HepG2 (cell line): Measurements from ENCODE around the gene ITPK1.

Experiments used
- CTCF ChIP-seq: sonication (generic); formaldehyde crosslinking; IDR thresholded peaks from 2 replicates; pipeline ENCODE4 v1.5.0; 2020; ENCODE audit warnings: mild to moderate bottlenecking, missing genetic modification reagents, moderate library complexity
- EHMT2 ChIP-seq: fragments of 200-600 bp; sonication (generic); IDR thresholded peaks from 2 replicates; pipeline ENCODE4 v1.7.0; 2017; ENCODE audit warnings: antibody characterized with exemption, low read depth, low read length, borderline replicate concordance
- EZH2 ChIP-seq: conservative IDR thresholded peaks from 2 replicates; pipeline ENCODE4 v1.6.1; 2012; ENCODE audit warnings: mild to moderate bottlenecking, low read depth, low read length, moderate library complexity
- FOXP1 ChIP-seq, 2 experiments: fragments of 450-650 bp in 1 of 2; IDR thresholded peaks; 2 replicates each; pipeline ENCODE4 v1.6.1; 2017 to 2018; ENCODE audit warnings: antibody characterized with exemption in 1 of 2
- MAFK ChIP-seq, 2 experiments: IDR thresholded peaks in 1 of 2; conservative IDR thresholded peaks in 1 of 2; 2 replicates each; pipeline ENCODE4 v1.6.1; 2011; ENCODE audit warnings: improper control_type of control experiment in 2 of 2, low read length in 2 of 2
- PHF8 ChIP-seq: sonication (generic); formaldehyde crosslinking; IDR thresholded peaks from 2 replicates; pipeline ENCODE4 v1.5.0; 2020; ENCODE audit warnings: missing genetic modification reagents
- POLR2A ChIP-seq, 2 experiments: IDR thresholded peaks; 2 replicates each; pipeline ENCODE4 v1.6.1; 2011; ENCODE audit warnings: low read depth in 2 of 2, low read length in 2 of 2, mild to moderate bottlenecking in 1 of 2, moderate library complexity in 1 of 2; ENCODE audit not compliant: insufficient read depth in 1 of 2
- SRF ChIP-seq: IDR thresholded peaks from 2 replicates; pipeline ENCODE4 v1.6.1; 2011; ENCODE audit warnings: mild to moderate bottlenecking, low read depth, low read length, moderate library complexity
- SUZ12 ChIP-seq: fragments of 150-350 bp; IDR thresholded peaks from 2 replicates; pipeline ENCODE4 v1.6.1; 2014; ENCODE audit warnings: low read depth, low read length
- TAF1 ChIP-seq: sonication (generic); formaldehyde crosslinking; IDR thresholded peaks from 2 replicates; pipeline ENCODE4 v1.4.0; 2020; ENCODE audit warnings: missing genetic modification reagents
- ZBTB44 ChIP-seq: sonication (generic); formaldehyde crosslinking; IDR thresholded peaks from 2 replicates; pipeline ENCODE4 v1.4.0; 2020; ENCODE audit warnings: missing genetic modification reagents
- ZBTB8A ChIP-seq: sonication (generic); formaldehyde crosslinking; IDR thresholded peaks from 2 replicates; pipeline ENCODE4 v1.4.0; 2020; ENCODE audit warnings: mild to moderate bottlenecking, low read depth, missing genetic modification reagents, borderline replicate concordance

GRCh38 chr14:93009471-93010129, 106.1 kb downstream of the ITPK1 start:
- TF ChIP-seq FOXP1 (IDR thresholded peaks at IDR 0.05) (no peak), FOXP1 (CRISPR knock-in tag; IDR thresholded peaks at IDR 0.05) (no peak), EHMT2 (no peak), EZH2 (no peak), POLR2A (IDR thresholded peaks at IDR 0.05; ENCODE audit: insufficient read depth in 1 of 2, low read depth in 2 of 2, low read length in 2 of 2) (no peak), ZBTB8A (CRISPR knock-in tag) (no peak), MAFK (conservative IDR thresholded peaks at IDR 0.05 in 1 of 2, IDR thresholded peaks at IDR 0.05 in 1 of 2; ENCODE audit: low read length in 2 of 2) (no peak), CTCF (CRISPR knock-in tag) (no peak), ZBTB44 (no peak), SRF (no peak), SUZ12 (no peak), PHF8 (no peak), TAF1 (no peak)
